Superior temporal gyrus (tissue), 1 donor: ENCODE results near the gene USP25.
"Not testable (repeated sequence)": the region's sequence is repeated elsewhere in the genome, so short reads cannot be mapped to it uniquely, and the experiment has no call there.

Experiments used
- DNase-seq: peaks from one replicate; pipeline ENCODE4 v3.0.0-alpha.2; 2016; ENCODE audit errors: extremely low spot score

USP25 gene

GRCh38 chr21:15731243-15731613 lies 1.4 kb downstream of the USP25 start:
- DNase-seq: no peak

- DNase-seq: no peak
Observed at GRCh38 chr21:15732290-15732995, 2.7 kb downstream of the USP25 start.

- DNase-seq: no peak
Observed at GRCh38 chr21:15732996-15733329, 3.2 kb downstream of the USP25 start.

- no peak for DNase-seq
Observed at GRCh38 chr21:15735409-15735808, 5.6 kb downstream of the USP25 start.

- not testable (repeated sequence) for DNase-seq
Observed at GRCh38 chr21:15735931-15736330, 6.1 kb downstream of the USP25 start.

- not testable (repeated sequence) for DNase-seq
Observed at GRCh38 chr21:15738779-15739178, 9.0 kb downstream of the USP25 start.

- DNase-seq: no peak
Observed at GRCh38 chr21:15740383-15740782, 10.6 kb downstream of the USP25 start.

GRCh38 chr21:15741510-15741909 lies 11.7 kb downstream of the USP25 start:
- DNase-seq: no peak

GRCh38 chr21:15742052-15742670 lies 12.4 kb downstream of the USP25 start:
- no peak for DNase-seq

- no peak for DNase-seq
Observed at GRCh38 chr21:15742694-15743093, 12.9 kb downstream of the USP25 start.

GRCh38 chr21:15743593-15743992 lies 13.8 kb downstream of the USP25 start:
- no peak for DNase-seq

GRCh38 chr21:15744926-15745325 lies 15.1 kb downstream of the USP25 start:
- no peak for DNase-seq

GRCh38 chr21:15748586-15748985 lies 18.8 kb downstream of the USP25 start:
- no peak for DNase-seq

- no peak for DNase-seq
Observed at GRCh38 chr21:15749082-15749860, 19.5 kb downstream of the USP25 start.

- no peak for DNase-seq
Observed at GRCh38 chr21:15749861-15750159, 20.0 kb downstream of the USP25 start.

GRCh38 chr21:15751037-15751436 lies 21.3 kb downstream of the USP25 start:
- DNase-seq: no peak

GRCh38 chr21:15751546-15751945 lies 21.8 kb downstream of the USP25 start:
- DNase-seq: no peak

- no peak for DNase-seq
Observed at GRCh38 chr21:15752763-15753407, 23.1 kb downstream of the USP25 start.

GRCh38 chr21:15753741-15754140 lies 24.0 kb downstream of the USP25 start:
- no peak for DNase-seq

- DNase-seq: no peak
Observed at GRCh38 chr21:15754640-15755039, 24.9 kb downstream of the USP25 start.

- no peak for DNase-seq
Observed at GRCh38 chr21:15755125-15755524, 25.3 kb downstream of the USP25 start.

- no peak for DNase-seq
Observed at GRCh38 chr21:15759469-15759868, 29.7 kb downstream of the USP25 start.
